Right lobe of liver (tissue), 6 donors: ENCODE results near the gene WDR75. TPM values are rescaled to one million over a fixed set of nuclear protein-coding genes. Genes with fewer than 3 reads are reported as not detected.

ENCODE experiments used
- ATAC-seq, 4 donors: fragments of 200-7000 bp; cut with Tn5 transposase; one replicate each; pipeline ENCODE4 v1.9.1; 2020; ENCODE audit warnings: mild to moderate bottlenecking in 4 of 4, moderate library complexity in 4 of 4
- DNase-seq, 3 donors: peaks; one replicate each; pipeline ENCODE4 v3.0.0-alpha.2; 2020
- H3K27ac ChIP-seq, 3 donors: fragments of 200-600 bp; one replicate each; pipeline ENCODE4 v1.8.0; 2022
- H3K27me3 ChIP-seq, 2 donors: fragments of 200-600 bp; one replicate each; pipeline ENCODE4 v1.8.0; 2022
- H3K36me3 ChIP-seq, 4 donors: fragments of 200-600 bp; sonication (generic) in 1 of 4; one replicate each; pipeline versions ENCODE4 v1.5.1 to v1.8.0; 2017 to 2022; ENCODE audit warnings: control low read depth in 1 of 4
- H3K4me1 ChIP-seq, 4 donors: fragments of 200-600 bp; sonication (generic) in 1 of 4; one replicate each; pipeline versions ENCODE4 v1.5.1 to v1.8.0; 2017 to 2022; ENCODE audit warnings: control low read depth in 1 of 4
- H3K4me3 ChIP-seq, 3 donors: fragments of 200-600 bp; one replicate each; pipeline ENCODE4 v1.8.0; 2022
- H3K9me3 ChIP-seq, 4 donors: fragments of 200-600 bp; sonication (generic) in 1 of 4; one replicate each; pipeline versions ENCODE4 v1.5.1 to v1.8.0; 2017 to 2022; ENCODE audit warnings: control low read depth in 1 of 4
- POLR2A ChIP-seq: fragments of 450-650 bp; IDR thresholded peaks from one replicate; pipeline ENCODE4 v1.6.1; 2017; ENCODE audit warnings: antibody characterized with exemption, mild to moderate bottlenecking
- WGBS: methylation state at CpG from one replicate; pipeline ENCODE4 v1.1.6; 2018; ENCODE audit warnings: low coverage, low lambda C conversion rate; ENCODE audit not compliant: insufficient coverage; ENCODE audit errors: missing lambda C conversion rate; 5-methylcytosine and 5-hydroxymethylcytosine counted together
- intact Hi-C, 2 donors: fragments of 100-400 bp; cut with DNase I; formaldehyde crosslinking; loops; one replicate each; pipeline versions ENCODE4 v1.11.2 to v1.14.1; 2022
- total RNA-seq, 6 experiments: library from RNA; depleted of rRNA in 2 of 6; stranded (reverse); fragments of >200 nt in 2 of 6; fragmentation: NEBNext Ultra II Directional in 3 of 6; extraction: Animal tissue kit (Norgen Biotek cat#: 25700) in 3 of 6; gene quantifications; one replicate each; pipeline versions ENCODE4 v1.1.0 to v1.2.4, GENCODE V29; 2016 to 2023
- TF ChIP-seq, protein P1 (sequence below), 4 donors: fragments of 200-600 bp in 3 of 4; fragments of 450-650 bp in 1 of 4; IDR thresholded peaks; one replicate each; pipeline versions ENCODE4 v1.5.1 to v1.8.0; 2016 to 2022; ENCODE audit warnings: antibody characterized with exemption in 4 of 4, mild to moderate bottlenecking in 2 of 4
- donor health status: DM: no; HTN: yes; CAD: no.
- donor health status: DM: no; HTN: no; CAD: no.
- donor health status: DM: no; HTN: no; CAD: no.
- donor health status: DM: no; HTN: yes; CAD: no.
- donor health status: DM: no; HTN: yes; CAD: no.

WDR75 gene
- total RNA-seq, 6 experiments from 2014 or later, result 7.5 to 19.5 (median 11.8) TPM

DNA sequence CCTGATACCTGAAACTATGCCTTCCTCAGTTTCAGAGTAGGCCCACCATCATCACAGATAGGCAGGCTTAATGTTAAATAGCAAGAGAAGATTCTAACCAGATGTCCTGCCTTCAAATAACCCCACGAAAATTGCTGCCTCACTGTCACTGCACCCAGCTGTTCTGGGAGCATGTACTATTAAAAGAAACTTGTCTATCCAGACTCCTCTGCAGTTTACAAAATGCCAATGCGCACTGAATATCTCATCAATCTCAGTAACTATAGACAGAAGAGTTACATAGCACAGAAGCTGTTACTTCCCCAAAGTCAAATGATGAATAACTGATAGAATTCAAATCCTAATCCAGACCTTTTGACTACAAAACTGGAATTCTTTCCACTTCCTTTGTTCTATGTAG lies 43.9 kb downstream of the WDR75 start:
- Histone ChIP-seq H3K36me3 (no peaks in the 10 kb centered on the region), H3K27ac (no peak overlapping the region), H3K27me3 (no peaks in the 10 kb centered on the region), H3K4me1 (peaks cover 0 to 12% (median 3%) of the 10 kb centered on the region in 4 donors), H3K4me3 (no peak overlapping the region), H3K9me3 (no peaks in the 10 kb centered on the region)
- DNase-seq, result no peak
- intact Hi-C loops, result no loop called here
- TF ChIP-seq POLR2A, result no peak
- TF ChIP-seq, protein P1, sequence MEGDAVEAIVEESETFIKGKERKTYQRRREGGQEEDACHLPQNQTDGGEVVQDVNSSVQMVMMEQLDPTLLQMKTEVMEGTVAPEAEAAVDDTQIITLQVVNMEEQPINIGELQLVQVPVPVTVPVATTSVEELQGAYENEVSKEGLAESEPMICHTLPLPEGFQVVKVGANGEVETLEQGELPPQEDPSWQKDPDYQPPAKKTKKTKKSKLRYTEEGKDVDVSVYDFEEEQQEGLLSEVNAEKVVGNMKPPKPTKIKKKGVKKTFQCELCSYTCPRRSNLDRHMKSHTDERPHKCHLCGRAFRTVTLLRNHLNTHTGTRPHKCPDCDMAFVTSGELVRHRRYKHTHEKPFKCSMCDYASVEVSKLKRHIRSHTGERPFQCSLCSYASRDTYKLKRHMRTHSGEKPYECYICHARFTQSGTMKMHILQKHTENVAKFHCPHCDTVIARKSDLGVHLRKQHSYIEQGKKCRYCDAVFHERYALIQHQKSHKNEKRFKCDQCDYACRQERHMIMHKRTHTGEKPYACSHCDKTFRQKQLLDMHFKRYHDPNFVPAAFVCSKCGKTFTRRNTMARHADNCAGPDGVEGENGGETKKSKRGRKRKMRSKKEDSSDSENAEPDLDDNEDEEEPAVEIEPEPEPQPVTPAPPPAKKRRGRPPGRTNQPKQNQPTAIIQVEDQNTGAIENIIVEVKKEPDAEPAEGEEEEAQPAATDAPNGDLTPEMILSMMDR (IDR thresholded peaks at IDR 0.05), result no peak
- ATAC-seq, result no peak
- WGBS, result 62% methylated on average over 2 of the region's 2 CpGs

DNA sequence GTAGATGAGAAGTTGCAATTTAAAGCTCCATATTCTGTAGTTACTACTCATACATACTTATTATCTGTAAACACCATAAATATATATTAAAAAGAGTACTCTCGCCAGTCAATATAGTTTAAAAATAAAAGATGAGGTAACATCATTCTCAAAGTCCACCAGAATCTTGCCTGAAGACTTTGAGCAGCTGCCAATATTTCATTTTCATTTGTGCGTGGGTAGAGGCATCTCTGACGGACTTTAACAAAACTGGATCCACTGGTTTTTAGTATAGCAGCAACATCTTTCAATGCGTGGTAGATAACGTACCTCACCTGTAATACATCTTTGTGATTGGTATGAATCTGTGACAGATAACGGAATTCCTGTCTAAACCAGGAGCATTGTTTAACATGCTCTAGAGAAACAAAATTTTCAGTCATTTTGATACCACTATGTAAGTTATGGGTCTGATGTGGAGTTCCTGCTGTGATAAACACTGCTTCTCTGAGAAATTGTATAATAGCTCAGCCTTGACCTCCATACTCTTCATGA lies 45.0 kb downstream of the WDR75 start:
- DNase-seq, result no peak
- H3K4me1 ChIP-seq, result peaks cover 0 to 12% (median 3%) of the 10 kb centered on the region in 4 donors
- H3K4me3 ChIP-seq, result no peak overlapping the region
- no peak for TF ChIP-seq POLR2A
- TF ChIP-seq, protein P1 (IDR thresholded peaks at IDR 0.05), result no peak
- intact Hi-C loops, result no loop called here
- no peaks in the 10 kb centered on the region for H3K36me3 ChIP-seq
- 29% methylated on average over 6 of the region's 6 CpGs for WGBS
- no peaks in the 10 kb centered on the region for H3K27me3 ChIP-seq
- peak; percentile 46 to 81 (median 70) for ATAC-seq
- no peaks in the 10 kb centered on the region for H3K9me3 ChIP-seq
- no peak overlapping the region for H3K27ac ChIP-seq

DNA sequence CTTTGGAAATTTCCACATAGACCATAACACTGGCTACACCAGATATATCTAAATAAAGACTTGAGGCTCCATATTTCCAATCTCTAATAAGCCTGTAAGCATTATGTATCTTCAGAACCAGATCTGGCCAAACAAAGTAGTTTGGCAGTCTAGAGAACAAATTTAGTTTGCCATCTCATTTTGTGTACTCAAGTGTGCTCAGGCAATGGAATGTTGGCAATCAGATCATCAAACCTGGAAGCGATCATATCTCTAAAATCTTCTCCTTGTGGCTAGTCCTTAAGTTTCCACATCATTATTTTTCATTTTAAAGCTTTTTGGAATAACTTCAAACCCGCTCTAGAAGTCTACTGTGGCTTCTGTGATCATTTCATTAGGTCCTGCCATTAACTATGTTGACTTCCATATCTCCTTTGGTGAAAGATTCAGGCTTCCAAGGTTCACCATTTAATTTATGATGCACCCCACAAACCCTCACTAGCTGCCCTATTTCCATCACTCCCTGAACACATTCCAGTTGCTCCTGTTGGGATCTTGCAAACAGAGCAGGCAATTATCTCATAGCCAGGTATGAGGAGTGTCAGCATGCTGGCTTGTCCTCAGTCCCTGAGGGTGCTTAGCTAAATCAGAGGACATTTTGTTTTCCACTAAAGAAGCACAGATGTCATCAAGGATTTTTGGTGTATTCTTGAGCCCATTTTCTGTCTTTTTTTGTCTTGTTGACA lies 46.2 kb downstream of the WDR75 start:
- intact Hi-C loops, result no loop called here
- 64% methylated on average over 2 of the region's 2 CpGs for whole genome bisulfite sequencing
- no peak for TF ChIP-seq POLR2A
- TF ChIP-seq, protein P1 (IDR thresholded peaks at IDR 0.05), result no peak
- no peak overlapping the region for H3K4me3 ChIP-seq
- peaks cover 0 to 12% (median 3%) of the 10 kb centered on the region in 4 donors for H3K4me1 ChIP-seq
- no peaks in the 10 kb centered on the region for H3K9me3 ChIP-seq
- H3K36me3 ChIP-seq, result no peaks in the 10 kb centered on the region
- H3K27ac ChIP-seq, result no peak overlapping the region
- DNase-seq, result no peak
- no peaks in the 10 kb centered on the region for H3K27me3 ChIP-seq
- ATAC-seq, result peak in 3 of 4 donors; percentile 18 to 54 (median 53)

DNA sequence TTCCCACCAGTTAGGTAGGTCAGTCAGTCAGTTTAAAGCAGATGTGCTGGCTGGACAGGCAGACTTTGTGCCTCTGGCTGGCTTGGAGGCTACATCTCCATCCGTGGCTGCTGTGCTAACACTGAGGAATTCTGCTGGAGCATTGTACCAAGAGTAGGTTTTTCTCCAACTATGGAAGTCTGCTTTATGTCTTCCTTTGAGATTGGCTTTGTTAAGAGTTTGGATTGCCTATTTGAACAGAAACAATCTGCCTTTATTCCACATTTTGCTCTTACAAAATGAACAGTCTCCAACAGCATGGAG lies 46.7 kb downstream of the WDR75 start:
- Histone ChIP-seq H3K4me1 (peaks cover 0 to 12% (median 3%) of the 10 kb centered on the region in 4 donors), H3K4me3 (no peak overlapping the region), H3K27me3 (no peaks in the 10 kb centered on the region), H3K36me3 (no peaks in the 10 kb centered on the region), H3K27ac (no peak overlapping the region), H3K9me3 (no peaks in the 10 kb centered on the region)
- intact Hi-C loops, result no loop called here
- 43% methylated on average over 1 of the region's 1 CpG for WGBS
- no peak for DNase-seq
- peak; percentile 45 to 71 (median 60) for ATAC-seq
- TF ChIP-seq POLR2A, result no peak
- TF ChIP-seq, protein P1 (IDR thresholded peaks at IDR 0.05), result no peak
